ENCODE results near the gene ADAMTSL4.
"Not testable (repeated sequence)": the region's sequence is repeated elsewhere in the genome, so short reads cannot be mapped to it uniquely, and the experiment has no call there.

The ADAMTSL4 gene

DNA sequence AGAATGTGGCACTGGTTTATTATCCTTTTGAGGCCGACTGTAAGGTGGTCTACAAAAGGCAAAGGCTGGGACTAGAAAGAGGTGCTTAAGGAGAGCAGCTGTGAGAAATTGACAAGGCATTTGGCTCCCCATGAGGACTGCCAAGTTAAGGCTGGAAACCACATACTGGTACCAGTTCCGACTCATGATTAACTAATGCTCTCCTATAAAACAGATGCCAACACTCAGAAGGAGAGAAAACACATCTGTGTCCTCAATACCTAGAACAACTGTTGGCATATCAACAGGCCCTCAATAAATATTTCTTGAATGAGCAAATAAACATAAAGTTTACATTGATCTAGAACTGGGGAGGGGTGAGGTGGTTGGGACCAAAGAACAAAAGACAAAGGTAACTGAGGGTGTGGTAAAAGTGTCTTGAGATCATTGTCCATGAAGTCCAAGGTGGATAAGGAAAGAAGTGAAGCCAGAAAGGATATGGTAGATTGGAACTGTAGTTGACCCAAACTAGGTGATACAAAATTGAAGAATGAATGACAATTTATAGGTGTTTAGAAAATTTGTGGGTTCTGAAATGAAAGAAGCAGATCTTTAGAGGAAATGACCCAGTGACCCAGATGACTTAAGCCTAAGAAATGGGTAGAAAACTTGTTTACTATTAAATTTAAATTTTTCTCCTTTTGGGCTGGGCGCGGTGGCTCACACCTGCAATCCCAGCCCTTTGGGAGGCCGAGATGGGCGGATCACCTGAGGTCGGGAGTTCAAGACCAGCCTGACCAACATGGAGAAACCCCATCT is 47.1 kb downstream of the ADAMTSL4 start:
- DNase-seq, result no peak

DNA sequence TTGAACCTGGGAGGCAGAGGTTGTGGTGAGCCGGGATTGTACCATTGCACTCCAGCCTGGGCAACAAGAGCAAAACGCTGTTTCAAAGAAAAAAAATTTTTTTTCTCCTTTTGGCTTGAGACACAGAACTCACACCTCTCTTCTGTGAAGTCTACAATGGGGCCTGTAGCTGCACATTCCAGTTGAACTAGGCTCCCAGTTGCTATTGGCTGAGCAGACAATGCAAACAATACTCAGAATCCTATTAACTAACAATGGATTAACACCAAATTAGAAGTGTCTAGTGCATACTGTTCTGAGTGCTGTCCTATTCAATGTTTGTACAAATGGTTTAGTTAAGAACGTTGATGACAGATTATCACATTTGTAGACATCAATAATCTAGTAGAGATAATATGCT is 47.8 kb downstream of the ADAMTSL4 start:
- no peak for DNase-seq

DNA sequence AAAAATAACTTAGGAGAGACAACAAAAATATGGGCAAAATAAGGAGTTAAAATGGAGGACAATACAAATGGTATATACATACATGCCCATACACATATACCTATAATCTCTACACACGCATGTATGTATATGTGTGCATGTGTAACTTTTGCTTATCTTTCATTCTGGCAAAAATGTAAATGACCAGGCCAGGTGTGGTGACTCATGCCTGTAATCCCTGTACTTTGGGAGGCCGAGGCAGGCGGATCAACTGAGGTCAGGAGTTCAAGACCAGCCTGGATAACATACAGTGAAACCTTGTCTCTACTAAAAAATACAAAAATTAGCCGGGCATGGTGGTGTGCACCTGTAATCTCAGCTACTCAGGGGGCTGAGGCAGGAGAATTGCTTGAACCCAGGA is 49.1 kb downstream of the ADAMTSL4 start:
- DNase-seq, result not testable (repeated sequence)

DNA sequence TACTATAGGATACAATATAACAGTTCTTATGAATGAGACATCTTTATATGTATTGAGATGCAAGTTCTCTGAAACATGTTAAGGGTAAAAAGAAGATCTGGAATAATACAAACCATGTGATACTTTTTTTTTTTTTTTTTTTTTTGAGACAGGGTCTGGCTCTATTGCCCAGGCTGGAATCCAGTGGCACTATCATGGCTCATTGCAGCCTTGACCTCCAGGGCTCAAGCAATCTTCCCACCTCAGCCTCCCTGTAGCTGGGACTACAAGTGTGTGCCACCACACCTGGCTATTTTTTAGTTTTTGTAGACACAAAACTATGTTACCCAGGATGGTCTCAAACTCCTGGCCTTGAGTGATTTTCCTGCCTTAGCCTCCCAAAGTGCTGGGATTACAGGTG is 52.3 kb downstream of the ADAMTSL4 start:
- no peak for DNase-seq

DNA sequence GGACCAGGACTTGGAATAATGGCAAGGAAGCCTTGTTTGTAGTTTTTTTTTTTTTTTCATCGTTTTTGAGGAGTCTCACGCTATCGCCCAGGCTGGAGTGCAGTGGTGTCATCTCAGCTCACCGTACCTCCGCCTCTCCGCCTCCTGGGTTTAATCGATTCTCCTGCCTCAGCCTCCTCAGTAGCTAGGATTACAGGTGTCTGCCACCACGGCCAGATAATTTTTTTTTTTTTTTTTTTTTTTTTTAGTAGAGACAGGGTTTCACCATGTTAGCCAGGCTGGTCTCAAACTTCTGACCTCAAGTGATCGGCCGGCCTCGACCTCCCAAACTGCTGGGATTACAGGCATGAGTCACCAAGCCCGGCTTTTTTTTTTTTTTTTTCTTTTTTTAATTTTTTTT is 53.2 kb downstream of the ADAMTSL4 start:
- DNase-seq, result not testable (repeated sequence)

DNA sequence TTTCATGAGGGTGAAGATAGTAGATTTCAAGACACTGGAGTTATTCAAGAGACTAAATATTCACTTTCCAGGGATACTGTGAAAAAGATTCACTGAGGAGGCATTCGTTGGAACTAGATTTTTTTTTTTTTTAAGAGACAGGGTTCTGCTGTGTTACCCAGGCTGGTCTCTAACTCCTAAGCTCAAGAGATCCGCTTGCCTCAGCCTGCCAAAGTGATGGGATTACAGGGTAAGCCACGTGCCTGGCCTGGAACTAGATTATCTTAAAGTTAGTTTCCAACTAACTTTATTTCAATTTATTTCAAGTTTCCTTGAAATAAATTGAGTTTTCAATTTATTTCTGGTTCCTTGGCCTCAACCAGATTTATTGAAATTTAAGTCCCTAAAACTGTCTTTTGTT is 54.5 kb downstream of the ADAMTSL4 start:
- DNase-seq, result no peak

DNA sequence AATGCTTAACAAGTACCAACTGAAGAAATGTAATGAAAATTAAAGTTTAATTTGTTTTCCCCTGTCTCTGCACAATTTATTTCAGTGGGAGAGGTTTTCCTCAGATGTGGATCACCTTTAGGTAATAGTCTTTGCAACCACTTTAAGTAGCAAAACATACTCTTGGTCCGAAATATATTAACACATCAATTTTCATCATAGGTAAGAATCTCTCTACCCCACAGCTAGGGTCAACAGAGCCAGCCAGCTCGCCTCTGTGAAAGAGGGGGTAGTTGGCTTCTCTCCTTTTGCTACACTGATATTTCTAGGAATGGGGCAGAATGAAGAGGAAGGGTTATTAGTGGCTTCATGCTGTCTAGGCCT is 55.0 kb downstream of the ADAMTSL4 start:
- no peak for DNase-seq

DNA sequence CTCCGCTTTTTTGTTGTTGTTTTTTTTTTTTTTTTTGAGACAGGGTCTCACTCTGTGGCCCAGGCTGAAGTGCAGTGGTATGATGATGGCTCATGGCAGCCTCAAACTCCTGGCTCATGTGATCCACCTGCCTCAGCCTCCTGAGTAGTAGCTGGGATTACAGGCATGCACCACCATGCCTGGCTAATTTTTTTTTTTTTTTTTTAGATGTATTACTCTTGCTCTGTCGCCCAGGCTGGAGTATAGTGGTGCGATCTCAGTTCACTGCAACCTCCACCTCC is 56.2 kb downstream of the ADAMTSL4 start:
- not testable (repeated sequence) for DNase-seq

DNA sequence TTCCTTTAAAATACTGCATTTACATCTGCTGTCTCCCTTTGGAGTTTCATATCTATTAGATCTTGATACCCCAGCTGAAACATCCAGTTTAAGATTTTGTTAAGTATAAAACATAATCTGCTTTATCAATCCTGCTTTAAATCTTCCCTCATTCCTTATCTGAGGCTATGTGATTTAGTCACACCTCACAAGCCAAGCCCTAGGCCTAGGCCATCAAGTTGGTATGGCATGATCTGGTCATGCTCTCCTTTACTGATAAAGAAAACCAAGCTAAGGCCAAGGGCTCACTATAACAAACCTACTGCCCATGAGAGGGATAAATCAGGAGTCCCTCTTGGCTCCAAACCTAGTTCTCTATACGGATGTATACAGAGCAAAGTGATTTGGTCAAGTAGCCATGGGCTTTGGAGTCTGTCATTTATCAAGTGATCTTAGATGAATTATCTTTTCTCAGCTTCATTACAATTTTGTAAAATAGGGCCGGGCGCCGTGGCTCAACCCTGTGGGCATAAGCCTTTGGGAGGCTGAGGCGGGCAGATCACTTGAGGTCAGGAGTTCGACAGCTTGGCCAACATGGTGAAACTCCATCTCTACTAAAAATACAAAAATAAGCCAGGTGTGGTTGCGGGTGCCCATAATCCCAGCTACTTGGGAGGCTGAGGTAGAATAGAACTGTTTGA is 57.4 kb downstream of the ADAMTSL4 start:
- no peak for DNase-seq

DNA sequence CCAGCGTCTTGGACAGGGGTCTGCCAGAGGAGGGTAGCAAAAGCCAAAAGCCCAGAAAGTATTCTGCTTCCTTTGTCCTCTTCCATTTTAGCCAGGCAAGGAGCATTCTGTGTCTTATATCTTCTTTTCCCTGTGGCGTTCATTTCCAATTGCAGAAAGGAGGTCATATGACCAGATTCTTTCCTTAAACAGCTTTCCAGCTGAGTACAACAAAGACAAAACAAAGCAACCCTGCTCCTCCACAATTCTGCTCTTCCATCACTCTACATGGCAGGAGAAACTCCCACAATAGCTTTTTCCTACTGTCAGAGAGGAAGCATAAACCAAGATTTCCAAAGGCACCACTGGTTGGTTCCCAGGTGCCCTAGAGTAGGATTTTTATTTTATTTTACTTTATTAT is 60.5 kb downstream of the ADAMTSL4 start:
- no peak for DNase-seq
